Measurements from ENCODE around the gene RAB3D. TPM values are rescaled to one million over a fixed set of nuclear protein-coding genes. Genes with fewer than 3 reads are reported as not detected.

RAB3D gene, protein sequence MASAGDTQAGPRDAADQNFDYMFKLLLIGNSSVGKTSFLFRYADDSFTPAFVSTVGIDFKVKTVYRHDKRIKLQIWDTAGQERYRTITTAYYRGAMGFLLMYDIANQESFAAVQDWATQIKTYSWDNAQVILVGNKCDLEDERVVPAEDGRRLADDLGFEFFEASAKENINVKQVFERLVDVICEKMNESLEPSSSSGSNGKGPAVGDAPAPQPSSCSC
- 6.2 TPM for polyA plus RNA-seq (2012; ENCODE audit: insufficient read depth, insufficient read length, low read depth)

DNA sequence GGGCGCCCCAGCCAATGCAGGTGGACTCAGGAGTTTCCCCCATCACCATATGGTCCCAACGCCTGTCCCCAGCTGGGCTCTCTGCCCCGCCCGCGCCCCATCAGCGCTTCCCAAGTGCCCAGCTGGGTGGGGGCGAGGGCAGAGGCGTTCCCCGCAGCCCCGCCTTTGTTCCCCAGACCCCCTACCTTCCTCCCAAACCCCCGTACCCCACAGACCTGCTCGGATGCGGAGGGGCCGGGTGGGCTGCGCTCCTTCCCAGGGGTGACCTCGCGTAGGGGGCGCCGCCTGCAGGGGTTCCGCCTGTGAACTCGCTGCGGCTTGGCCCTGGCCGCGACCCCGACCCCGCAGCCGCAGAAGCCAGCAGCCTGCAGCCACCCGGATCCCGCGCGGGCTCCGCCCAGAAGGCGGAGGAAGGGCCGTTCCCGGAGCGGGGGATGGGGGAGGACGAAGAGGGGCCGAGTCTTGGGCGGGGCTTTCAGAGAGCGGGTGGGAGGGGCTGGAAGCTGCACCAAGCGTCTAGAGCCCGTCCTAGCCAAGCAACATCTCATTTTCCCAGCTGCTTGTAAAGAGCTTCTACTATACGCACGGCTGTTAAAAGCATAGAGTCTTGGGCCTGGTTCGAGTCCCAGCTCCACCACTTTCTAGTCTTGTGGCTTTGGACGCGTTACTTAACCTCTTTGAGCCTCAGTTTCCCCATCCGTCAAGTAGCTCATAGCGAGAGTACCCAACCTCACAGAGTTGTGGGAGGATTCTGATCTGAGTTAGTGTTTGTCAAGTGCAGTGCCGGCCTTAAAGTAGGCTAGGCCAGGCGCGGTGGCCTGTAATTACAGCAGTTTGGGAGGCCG lies at the start of gene RAB3D:
Gene RAB3D, minus strand, starts transcription at position 404 of the 845 bp plus-strand sequence. CDS start 2,258 bp downstream, outside the sequence.
- peaks cover 8% of the 10 kb centered on the region for H3K36me3 ChIP-seq
- TF ChIP-seq, protein P1, sequence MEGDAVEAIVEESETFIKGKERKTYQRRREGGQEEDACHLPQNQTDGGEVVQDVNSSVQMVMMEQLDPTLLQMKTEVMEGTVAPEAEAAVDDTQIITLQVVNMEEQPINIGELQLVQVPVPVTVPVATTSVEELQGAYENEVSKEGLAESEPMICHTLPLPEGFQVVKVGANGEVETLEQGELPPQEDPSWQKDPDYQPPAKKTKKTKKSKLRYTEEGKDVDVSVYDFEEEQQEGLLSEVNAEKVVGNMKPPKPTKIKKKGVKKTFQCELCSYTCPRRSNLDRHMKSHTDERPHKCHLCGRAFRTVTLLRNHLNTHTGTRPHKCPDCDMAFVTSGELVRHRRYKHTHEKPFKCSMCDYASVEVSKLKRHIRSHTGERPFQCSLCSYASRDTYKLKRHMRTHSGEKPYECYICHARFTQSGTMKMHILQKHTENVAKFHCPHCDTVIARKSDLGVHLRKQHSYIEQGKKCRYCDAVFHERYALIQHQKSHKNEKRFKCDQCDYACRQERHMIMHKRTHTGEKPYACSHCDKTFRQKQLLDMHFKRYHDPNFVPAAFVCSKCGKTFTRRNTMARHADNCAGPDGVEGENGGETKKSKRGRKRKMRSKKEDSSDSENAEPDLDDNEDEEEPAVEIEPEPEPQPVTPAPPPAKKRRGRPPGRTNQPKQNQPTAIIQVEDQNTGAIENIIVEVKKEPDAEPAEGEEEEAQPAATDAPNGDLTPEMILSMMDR (IDR thresholded peaks at IDR 0.05; ENCODE audit: low read depth, low read length), result no peak
- no peaks in the 10 kb centered on the region; the same call in 1 of the 2 replicates for H3K4me1 ChIP-seq
- H3K27me3 ChIP-seq, result no peaks in the 10 kb centered on the region
- DNase-seq, result peak; percentile 97
- H3K4me3 ChIP-seq (ENCODE audit: low read depth, low read length), result peak within 1 kb of the TSS; percentile 70
- H3K9me3 ChIP-seq, result no peaks in the 10 kb centered on the region

GRCh38 chr19:11387162-11388034 lies 47.9 kb upstream of the RAB3D start:
- Histone ChIP-seq H3K27me3 (no peaks in the 10 kb centered on the region), H3K4me3 (ENCODE audit: low read depth, low read length) (no peak overlapping the region), H3K4me1 (no peaks in the 10 kb centered on the region), H3K36me3 (no peaks in the 10 kb centered on the region), H3K9me3 (no peaks in the 10 kb centered on the region)
- TF ChIP-seq, protein P1 (IDR thresholded peaks at IDR 0.05; ENCODE audit: low read depth, low read length), result no peak
- DNase-seq, result no peak

- H3K27me3 ChIP-seq, result no peaks in the 10 kb centered on the region
- H3K9me3 ChIP-seq, result no peaks in the 10 kb centered on the region
- no peaks in the 10 kb centered on the region for H3K4me1 ChIP-seq
- TF ChIP-seq, protein P1 (IDR thresholded peaks at IDR 0.05; ENCODE audit: low read depth, low read length), result no peak
- no peaks in the 10 kb centered on the region for H3K36me3 ChIP-seq
- H3K4me3 ChIP-seq (ENCODE audit: low read depth, low read length), result no peak overlapping the region
- DNase-seq, result no peak
Observed at GRCh38 chr19:11384778-11385129, 45.3 kb upstream of the RAB3D start.

- TF ChIP-seq, protein P1 (IDR thresholded peaks at IDR 0.05; ENCODE audit: low read depth, low read length), result no peak
- H3K36me3 ChIP-seq, result no peaks in the 10 kb centered on the region
- H3K27me3 ChIP-seq, result no peaks in the 10 kb centered on the region
- peak overlapping the region; percentile 73 for H3K4me3 ChIP-seq (ENCODE audit: low read depth, low read length)
- no peaks in the 10 kb centered on the region for H3K4me1 ChIP-seq
- no peaks in the 10 kb centered on the region for H3K9me3 ChIP-seq
- DNase-seq, result no peak
Observed at GRCh38 chr19:11383706-11384048, 44.2 kb upstream of the RAB3D start.

- no peaks in the 10 kb centered on the region for H3K9me3 ChIP-seq
- H3K4me3 ChIP-seq (ENCODE audit: low read depth, low read length), result peak overlapping the region; percentile 73
- H3K27me3 ChIP-seq, result no peaks in the 10 kb centered on the region
- peak; percentile 66 for DNase-seq
- TF ChIP-seq, protein P1 (IDR thresholded peaks at IDR 0.05; ENCODE audit: low read depth, low read length), result peak; percentile 57
- no peaks in the 10 kb centered on the region for H3K36me3 ChIP-seq
- H3K4me1 ChIP-seq, result no peaks in the 10 kb centered on the region
Observed at GRCh38 chr19:11382898-11383705, 43.6 kb upstream of the RAB3D start.

Data from BE2C (cell line).